DMS53 treated with DMSO at 0.1 percent for 48 hours (cell line): ENCODE measurements around the gene MTUS2.

Experiments
- DNase-seq: peaks from one replicate; lab custom pipeline; 2025; ENCODE audit not compliant: unreplicated experiment; lab: John Stamatoyannopoulos, UW

Gene MTUS2

GRCh38 chr13:29537736-29538651 is 717.9 kb downstream of the MTUS2 start:
- no peak for DNase-seq

- no peak for DNase-seq
Observed at GRCh38 chr13:29538652-29539040, 718.5 kb downstream of the MTUS2 start.

- no peak for DNase-seq
Observed at GRCh38 chr13:29539856-29540255, 719.7 kb downstream of the MTUS2 start.

- DNase-seq: no peak
Observed at GRCh38 chr13:29540334-29540733, 720.2 kb downstream of the MTUS2 start.

- DNase-seq: no peak
Observed at GRCh38 chr13:29540799-29541198, 720.7 kb downstream of the MTUS2 start.

GRCh38 chr13:29541400-29541799 is 721.3 kb downstream of the MTUS2 start:
- DNase-seq: no peak

- no peak for DNase-seq
Observed at GRCh38 chr13:29542381-29542780, 722.2 kb downstream of the MTUS2 start.

GRCh38 chr13:29543230-29544215 is 723.4 kb downstream of the MTUS2 start:
- DNase-seq: no peak

- DNase-seq: no peak
Observed at GRCh38 chr13:29545988-29546387, 725.8 kb downstream of the MTUS2 start.

GRCh38 chr13:29546662-29547061 is 726.5 kb downstream of the MTUS2 start:
- DNase-seq: no peak

- no peak for DNase-seq
Observed at GRCh38 chr13:29547153-29547552, 727.0 kb downstream of the MTUS2 start.

- DNase-seq: no peak
Observed at GRCh38 chr13:29548722-29549121, 728.6 kb downstream of the MTUS2 start.

- DNase-seq: no peak
Observed at GRCh38 chr13:29550430-29550988, 730.4 kb downstream of the MTUS2 start.

- no peak for DNase-seq
Observed at GRCh38 chr13:29551214-29551613, 731.1 kb downstream of the MTUS2 start.
